Measurements from ENCODE around the gene RAPGEF5.

Gene RAPGEF5

GRCh38 chr7:22278660-22279059, 78.3 kb downstream of the RAPGEF5 start:
- Histone ChIP-seq H3K4me3 (replicated peaks; ENCODE audit: insufficient read depth, low read length) (no peak overlapping the region), H3K27me3 (ENCODE audit: insufficient read depth, poor library complexity, severe bottlenecking) (peaks cover 2% of the 10 kb centered on the region), H3K27ac (replicated peaks) (no peak overlapping the region)
- DNase-seq (ENCODE audit: low read depth in 1 of 2, low spot score in 1 of 2): no peak
- TF ChIP-seq GABPA (IDR thresholded peaks at IDR 0.05; ENCODE audit: low read depth) (no peak), REST (IDR thresholded peaks at IDR 0.05; ENCODE audit: insufficient replicate concordance, low read depth) (no peak), POLR2AphosphoS5 (IDR thresholded peaks at IDR 0.05; ENCODE audit: low read depth) (no peak)

- TF ChIP-seq SPI1 (IDR thresholded peaks at IDR 0.05; ENCODE audit: borderline replicate concordance, low read depth): no peak
- no peak for TF ChIP-seq GABPA (IDR thresholded peaks at IDR 0.05; ENCODE audit: low read depth)
- no peak for TF ChIP-seq POLR2AphosphoS5 (IDR thresholded peaks at IDR 0.05; ENCODE audit: low read depth)
- no peak for TF ChIP-seq CTCF (IDR thresholded peaks at IDR 0.05; ENCODE audit: insufficient read depth, low read length)
- TF ChIP-seq REST (IDR thresholded peaks at IDR 0.05; ENCODE audit: insufficient replicate concordance, low read depth): no peak
- no peak overlapping the region for H3K4me3 ChIP-seq (replicated peaks; ENCODE audit: insufficient read depth, low read length)
- H3K27me3 ChIP-seq (ENCODE audit: insufficient read depth, poor library complexity, severe bottlenecking): peaks cover 2% of the 10 kb centered on the region
- no peak for DNase-seq (ENCODE audit: low read depth in 1 of 2, low spot score in 1 of 2)
- no peak overlapping the region for H3K27ac ChIP-seq (replicated peaks)
Measured at GRCh38 chr7:22277375-22277774, 79.6 kb downstream of the RAPGEF5 start.

GRCh38 chr7:22275661-22276060, 81.3 kb downstream of the RAPGEF5 start:
- TF ChIP-seq REST (IDR thresholded peaks at IDR 0.05; ENCODE audit: insufficient replicate concordance, low read depth) (no peak), SPI1 (IDR thresholded peaks at IDR 0.05; ENCODE audit: borderline replicate concordance, low read depth) (no peak), CTCF (IDR thresholded peaks at IDR 0.05; ENCODE audit: insufficient read depth, low read length) (no peak), GABPA (IDR thresholded peaks at IDR 0.05; ENCODE audit: low read depth) (no peak), POLR2AphosphoS5 (IDR thresholded peaks at IDR 0.05; ENCODE audit: low read depth) (no peak)
- DNase-seq (ENCODE audit: low read depth in 1 of 2, low spot score in 1 of 2): no peak
- no peak overlapping the region for H3K27ac ChIP-seq (replicated peaks)
- H3K27me3 ChIP-seq (ENCODE audit: insufficient read depth, poor library complexity, severe bottlenecking): peaks cover 2% of the 10 kb centered on the region
- H3K4me3 ChIP-seq (replicated peaks; ENCODE audit: insufficient read depth, low read length): no peak overlapping the region

GRCh38 chr7:22271311-22271710, 85.6 kb downstream of the RAPGEF5 start:
- no peak for DNase-seq (ENCODE audit: low read depth in 1 of 2, low spot score in 1 of 2)
- H3K27me3 ChIP-seq (ENCODE audit: insufficient read depth, poor library complexity, severe bottlenecking): peaks cover 2% of the 10 kb centered on the region
- H3K4me3 ChIP-seq (replicated peaks; ENCODE audit: insufficient read depth, low read length): no peak overlapping the region
- no peak overlapping the region for H3K27ac ChIP-seq (replicated peaks)
- TF ChIP-seq POLR2AphosphoS5 (IDR thresholded peaks at IDR 0.05; ENCODE audit: low read depth) (no peak), GABPA (IDR thresholded peaks at IDR 0.05; ENCODE audit: low read depth) (no peak), SPI1 (IDR thresholded peaks at IDR 0.05; ENCODE audit: borderline replicate concordance, low read depth) (no peak), REST (IDR thresholded peaks at IDR 0.05; ENCODE audit: insufficient replicate concordance, low read depth) (no peak), CTCF (IDR thresholded peaks at IDR 0.05; ENCODE audit: insufficient read depth, low read length) (no peak)

Measured in HL-60 (cell line).